ENCODE data around the gene RAB7B. TPM values are rescaled to one million over a fixed set of nuclear protein-coding genes. Genes with fewer than 3 reads are reported as not detected.

The RAB7B gene
- total and polyA plus RNA-seq, 2 experiments from 2014 or later, result 4.5 to 22.6 TPM

DNA sequence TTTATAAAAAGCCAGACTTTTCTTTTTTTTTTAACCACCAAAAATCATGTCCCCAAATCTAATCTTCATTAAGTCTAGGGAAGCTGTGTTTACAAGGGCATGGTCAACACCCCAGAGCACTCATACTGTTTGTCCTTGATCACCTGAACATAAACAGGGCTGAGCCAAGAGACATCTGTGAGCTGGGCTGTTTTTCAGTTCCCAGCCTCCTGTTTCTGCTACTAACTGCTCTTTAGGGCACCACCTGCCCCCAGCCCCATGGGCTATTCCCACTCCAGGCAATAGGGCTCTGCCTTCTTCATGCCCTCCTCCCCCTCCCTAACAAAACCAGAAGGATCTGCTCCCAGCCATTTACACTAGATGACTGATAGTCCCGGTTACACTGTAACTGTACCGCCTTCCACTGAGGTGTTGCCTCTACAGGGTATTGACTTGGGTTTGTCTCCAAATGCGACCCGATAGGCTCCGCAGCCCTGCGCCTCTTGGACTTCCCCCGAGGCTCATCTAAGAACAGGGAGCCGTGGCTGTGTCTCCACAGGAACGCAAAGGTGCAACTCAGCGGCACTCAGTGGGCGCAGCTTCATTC, 48.3 kb downstream of the RAB7B start:
- DNase-seq (ENCODE audit: low spot score), result no peak
- H2AFZ ChIP-seq, result no peak overlapping the region
- no peak overlapping the region for H3K27ac ChIP-seq
- H3K4me1 ChIP-seq (ENCODE audit: insufficient read depth), result no peaks in the 10 kb centered on the region
- H3K4me3 ChIP-seq, result no peak overlapping the region
- H3K9me3 ChIP-seq (ENCODE audit: low read depth), result no peaks in the 10 kb centered on the region
- H3K79me2 ChIP-seq, result no peaks in the 10 kb centered on the region
- H4K20me1 ChIP-seq (ENCODE audit: insufficient read depth, poor library complexity, severe bottlenecking), result no peaks in the 10 kb centered on the region
- 66% methylated on average over 11 of the region's 11 CpGs for WGBS (ENCODE audit: low lambda C conversion rate, missing lambda C conversion rate)
- no peaks in the 10 kb centered on the region for H3K9me2 ChIP-seq (replicated peaks; ENCODE audit: insufficient read depth)
- H3K36me3 ChIP-seq (replicated peaks; ENCODE audit: insufficient read depth, low read depth), result no peaks in the 10 kb centered on the region
- no peak overlapping the region for H3K4me2 ChIP-seq
- no peaks in the 10 kb centered on the region for H3K27me3 ChIP-seq
- TF ChIP-seq EZH2phosphoT487 (IDR thresholded peaks at IDR 0.05; ENCODE audit: low read depth, severe bottlenecking, unreplicated experiment) (no peak), EZH2 (IDR thresholded peaks at IDR 0.05; ENCODE audit: borderline replicate concordance) (no peak)
- TF ChIP-seq, protein P1, sequence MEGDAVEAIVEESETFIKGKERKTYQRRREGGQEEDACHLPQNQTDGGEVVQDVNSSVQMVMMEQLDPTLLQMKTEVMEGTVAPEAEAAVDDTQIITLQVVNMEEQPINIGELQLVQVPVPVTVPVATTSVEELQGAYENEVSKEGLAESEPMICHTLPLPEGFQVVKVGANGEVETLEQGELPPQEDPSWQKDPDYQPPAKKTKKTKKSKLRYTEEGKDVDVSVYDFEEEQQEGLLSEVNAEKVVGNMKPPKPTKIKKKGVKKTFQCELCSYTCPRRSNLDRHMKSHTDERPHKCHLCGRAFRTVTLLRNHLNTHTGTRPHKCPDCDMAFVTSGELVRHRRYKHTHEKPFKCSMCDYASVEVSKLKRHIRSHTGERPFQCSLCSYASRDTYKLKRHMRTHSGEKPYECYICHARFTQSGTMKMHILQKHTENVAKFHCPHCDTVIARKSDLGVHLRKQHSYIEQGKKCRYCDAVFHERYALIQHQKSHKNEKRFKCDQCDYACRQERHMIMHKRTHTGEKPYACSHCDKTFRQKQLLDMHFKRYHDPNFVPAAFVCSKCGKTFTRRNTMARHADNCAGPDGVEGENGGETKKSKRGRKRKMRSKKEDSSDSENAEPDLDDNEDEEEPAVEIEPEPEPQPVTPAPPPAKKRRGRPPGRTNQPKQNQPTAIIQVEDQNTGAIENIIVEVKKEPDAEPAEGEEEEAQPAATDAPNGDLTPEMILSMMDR (IDR thresholded peaks at IDR 0.05; ENCODE audit: poor library complexity), result no peak

DNA sequence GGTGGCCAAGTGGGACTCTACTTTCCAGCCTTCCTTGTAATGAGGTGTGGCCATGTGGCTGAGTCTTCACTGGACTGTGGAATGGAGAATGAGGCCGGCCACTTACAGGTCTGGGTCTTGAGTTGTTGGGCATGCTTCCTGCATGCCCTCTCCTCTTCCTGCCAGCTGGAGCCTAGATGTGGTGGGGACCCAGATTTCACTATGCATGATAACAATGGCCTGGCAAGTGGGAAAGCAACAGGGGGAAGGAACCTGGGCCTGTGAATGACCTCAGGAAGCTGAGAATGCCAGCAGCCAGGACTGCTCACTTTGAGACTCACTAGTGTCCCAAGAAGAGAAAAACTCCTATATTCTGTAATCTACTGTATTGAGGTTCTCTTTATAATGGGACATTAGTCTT, 51.4 kb downstream of the RAB7B start:
- Histone ChIP-seq H4K20me1 (ENCODE audit: insufficient read depth, poor library complexity, severe bottlenecking) (no peaks in the 10 kb centered on the region), H3K27ac (no peak overlapping the region), H2AFZ (no peak overlapping the region), H3K9me3 (ENCODE audit: low read depth) (no peaks in the 10 kb centered on the region), H3K4me1 (ENCODE audit: insufficient read depth) (no peaks in the 10 kb centered on the region), H3K79me2 (no peaks in the 10 kb centered on the region), H3K36me3 (replicated peaks; ENCODE audit: insufficient read depth, low read depth) (no peaks in the 10 kb centered on the region), H3K27me3 (no peaks in the 10 kb centered on the region), H3K4me2 (no peak overlapping the region), H3K4me3 (no peak overlapping the region), H3K9me2 (replicated peaks; ENCODE audit: insufficient read depth) (no peaks in the 10 kb centered on the region)
- DNase-seq (ENCODE audit: low spot score), result no peak
- TF ChIP-seq EZH2 (IDR thresholded peaks at IDR 0.05; ENCODE audit: borderline replicate concordance) (no peak), EZH2phosphoT487 (IDR thresholded peaks at IDR 0.05; ENCODE audit: low read depth, severe bottlenecking, unreplicated experiment) (no peak)
- TF ChIP-seq, protein P1 (IDR thresholded peaks at IDR 0.05; ENCODE audit: poor library complexity), result no peak
- 95% methylated on average over 1 of the region's 1 CpG for WGBS (ENCODE audit: low lambda C conversion rate, missing lambda C conversion rate)

DNA sequence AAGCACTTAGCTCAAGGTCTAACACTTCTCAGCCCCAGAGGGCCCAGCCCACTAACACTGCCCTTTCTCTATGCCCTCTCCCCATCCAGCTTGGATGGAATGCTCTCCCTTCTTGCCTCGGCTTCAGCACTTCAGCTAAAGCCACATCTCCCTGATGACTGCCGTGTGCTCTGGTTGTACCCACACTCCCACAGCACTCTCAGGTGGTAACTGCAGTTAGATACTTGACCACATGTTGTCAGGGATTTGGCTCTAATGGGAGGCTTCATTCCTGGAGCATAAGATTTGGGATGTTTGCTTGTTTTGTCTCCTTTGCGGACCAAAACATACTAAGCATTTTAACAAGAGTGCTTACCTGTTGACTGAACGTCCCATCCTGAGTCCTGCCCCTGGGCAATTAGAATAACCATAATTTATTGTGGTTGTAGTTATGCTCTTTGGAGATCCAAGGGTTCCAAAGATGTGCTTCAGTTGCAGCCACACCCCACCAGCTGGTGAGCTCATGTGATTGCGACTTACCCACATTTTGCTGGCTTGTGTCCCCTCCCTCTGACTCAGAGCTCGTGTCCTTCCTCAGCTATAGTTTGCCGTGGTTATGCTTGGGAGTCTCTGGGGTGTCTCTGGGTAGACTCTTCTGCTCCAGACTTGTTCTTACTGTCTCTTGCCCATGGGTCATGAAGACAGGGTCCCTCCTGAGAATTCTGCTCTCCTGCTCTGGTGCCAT, 52.2 kb downstream of the RAB7B start:
- no peaks in the 10 kb centered on the region for H3K79me2 ChIP-seq
- H3K4me1 ChIP-seq (ENCODE audit: insufficient read depth), result no peaks in the 10 kb centered on the region
- no peaks in the 10 kb centered on the region for H4K20me1 ChIP-seq (ENCODE audit: insufficient read depth, poor library complexity, severe bottlenecking)
- H3K4me2 ChIP-seq, result no peak overlapping the region
- no peak overlapping the region for H3K27ac ChIP-seq
- H3K36me3 ChIP-seq (replicated peaks; ENCODE audit: insufficient read depth, low read depth), result no peaks in the 10 kb centered on the region
- no peaks in the 10 kb centered on the region for H3K9me3 ChIP-seq (ENCODE audit: low read depth)
- no peak overlapping the region for H3K4me3 ChIP-seq
- 76% methylated on average over 7 of the region's 7 CpGs for WGBS (ENCODE audit: low lambda C conversion rate, missing lambda C conversion rate)
- no peak overlapping the region for H2AFZ ChIP-seq
- TF ChIP-seq, protein P1 (IDR thresholded peaks at IDR 0.05; ENCODE audit: poor library complexity), result no peak
- TF ChIP-seq EZH2 (IDR thresholded peaks at IDR 0.05; ENCODE audit: borderline replicate concordance) (no peak), EZH2phosphoT487 (IDR thresholded peaks at IDR 0.05; ENCODE audit: low read depth, severe bottlenecking, unreplicated experiment) (no peak)
- DNase-seq (ENCODE audit: low spot score), result no peak
- no peaks in the 10 kb centered on the region for H3K9me2 ChIP-seq (replicated peaks; ENCODE audit: insufficient read depth)
- peaks cover 5% of the 10 kb centered on the region for H3K27me3 ChIP-seq
